ENCODE results near the gene TMPRSS6. TPM values are rescaled to one million over a fixed set of nuclear protein-coding genes. Genes with fewer than 3 reads are reported as not detected.

The TMPRSS6 gene
- total RNA-seq, 1 donor from 2014 or later = 7.6 TPM

- TF ChIP-seq CTCF (conservative IDR thresholded peaks at IDR 0.05) = no peak
- Mint-ChIP-seq H3K27ac (no peak overlapping the region), H3K4me1 (ENCODE audit: unreplicated experiment) (no peaks in the 10 kb centered on the region), H3K36me3 (no peaks in the 10 kb centered on the region), H3K9me3 (no peaks in the 10 kb centered on the region), H3K27me3 (peaks cover 35% of the 10 kb centered on the region), H3K4me3 (no peak overlapping the region)
- no peak for DNase-seq (ENCODE audit: extremely low spot score, unreplicated experiment)
Observed at GRCh38 chr22:37069319-37069718, 40.2 kb downstream of the TMPRSS6 start.

- TF ChIP-seq CTCF (conservative IDR thresholded peaks at IDR 0.05) = no peak
- H3K4me1 Mint-ChIP-seq (ENCODE audit: unreplicated experiment) = no peaks in the 10 kb centered on the region
- no peak for DNase-seq (ENCODE audit: extremely low spot score, unreplicated experiment)
- H3K27me3 Mint-ChIP-seq = peaks cover 31% of the 10 kb centered on the region
- H3K27ac Mint-ChIP-seq = no peak overlapping the region
- no peak overlapping the region for H3K4me3 Mint-ChIP-seq
- H3K36me3 Mint-ChIP-seq = no peaks in the 10 kb centered on the region
- H3K9me3 Mint-ChIP-seq = no peaks in the 10 kb centered on the region
Observed at GRCh38 chr22:37068859-37069258, 40.7 kb downstream of the TMPRSS6 start.

- Mint-ChIP-seq H3K4me1 (ENCODE audit: unreplicated experiment) (no peaks in the 10 kb centered on the region), H3K4me3 (no peak overlapping the region), H3K36me3 (no peaks in the 10 kb centered on the region), H3K9me3 (no peaks in the 10 kb centered on the region), H3K27me3 (peaks cover 31% of the 10 kb centered on the region), H3K27ac (no peak overlapping the region)
- DNase-seq (ENCODE audit: extremely low spot score, unreplicated experiment) = no peak
- no peak for TF ChIP-seq CTCF (conservative IDR thresholded peaks at IDR 0.05)
Observed at GRCh38 chr22:37067428-37067827, 42.1 kb downstream of the TMPRSS6 start.

GRCh38 chr22:37065961-37066360 lies 43.6 kb downstream of the TMPRSS6 start:
- Mint-ChIP-seq H3K4me3 (no peak overlapping the region), H3K9me3 (no peaks in the 10 kb centered on the region), H3K27ac (no peak overlapping the region), H3K27me3 (peaks cover 31% of the 10 kb centered on the region), H3K4me1 (ENCODE audit: unreplicated experiment) (no peaks in the 10 kb centered on the region), H3K36me3 (no peaks in the 10 kb centered on the region)
- no peak for DNase-seq (ENCODE audit: extremely low spot score, unreplicated experiment)
- TF ChIP-seq CTCF (conservative IDR thresholded peaks at IDR 0.05) = no peak

GRCh38 chr22:37065180-37065579 lies 44.3 kb downstream of the TMPRSS6 start:
- DNase-seq (ENCODE audit: extremely low spot score, unreplicated experiment) = no peak
- Mint-ChIP-seq H3K27me3 (peaks cover 25% of the 10 kb centered on the region), H3K4me3 (no peak overlapping the region), H3K27ac (no peak overlapping the region), H3K36me3 (no peaks in the 10 kb centered on the region), H3K9me3 (no peaks in the 10 kb centered on the region), H3K4me1 (ENCODE audit: unreplicated experiment) (no peaks in the 10 kb centered on the region)
- TF ChIP-seq CTCF (conservative IDR thresholded peaks at IDR 0.05) = no peak

- no peak overlapping the region for H3K4me3 Mint-ChIP-seq
- no peak for TF ChIP-seq CTCF (conservative IDR thresholded peaks at IDR 0.05)
Observed at GRCh38 chr22:37064553-37064952, 45.0 kb downstream of the TMPRSS6 start.

More at GRCh38 chr22:37064553-37064952, 45.0 kb downstream of the TMPRSS6 start:
- no peak for DNase-seq (ENCODE audit: extremely low spot score, unreplicated experiment)
- H3K27ac Mint-ChIP-seq = no peak overlapping the region
- H3K36me3 Mint-ChIP-seq = no peaks in the 10 kb centered on the region
- H3K4me1 Mint-ChIP-seq (ENCODE audit: unreplicated experiment) = no peaks in the 10 kb centered on the region
- no peaks in the 10 kb centered on the region for H3K9me3 Mint-ChIP-seq
- peaks cover 19% of the 10 kb centered on the region for H3K27me3 Mint-ChIP-seq
